Memory B cell (primary cell): ENCODE measurements around the gene TMEM191B.
"Not testable (repeated sequence)": the region's sequence is repeated elsewhere in the genome, so short reads cannot be mapped to it uniquely, and the experiment has no call there.

ENCODE experiments used
- ATAC-seq: fragments of 150-1000 bp; cut with Tn5 transposase; 2 replicates; pipeline ENCODE4 v1.10.0; 2021; ENCODE audit warnings: low read depth, mild to moderate bottlenecking, moderate library complexity
- DNase-seq, 2 donors: peaks; one replicate each; pipeline ENCODE4 v3.0.0; 2022; ENCODE audit warnings: low spot score in 2 of 2
- H3K27ac Mint-ChIP-seq: one replicate; pipeline ENCODE4 v1.8.0; 2022; ENCODE audit warnings: mild to moderate bottlenecking, moderate library complexity, mixed read lengths
- H3K27me3 Mint-ChIP-seq: one replicate; pipeline ENCODE4 v1.8.0; 2022; ENCODE audit warnings: mixed read lengths
- H3K36me3 Mint-ChIP-seq: one replicate; pipeline ENCODE4 v1.8.0; 2022; ENCODE audit warnings: mild to moderate bottlenecking, mixed read lengths
- H3K4me1 Mint-ChIP-seq: one replicate; pipeline ENCODE4 v1.8.0; 2022; ENCODE audit warnings: mixed read lengths
- H3K4me3 Mint-ChIP-seq: one replicate; pipeline ENCODE4 v1.8.0; 2022; ENCODE audit warnings: mild to moderate bottlenecking, moderate library complexity, mixed read lengths
- H3K9me3 Mint-ChIP-seq: one replicate; pipeline ENCODE4 v1.8.0; 2022; ENCODE audit warnings: mixed read lengths

The TMEM191B gene

GRCh38 chr22:18544615-18545014 lies 17.0 kb downstream of the TMEM191B start:
- not testable (repeated sequence) for H3K4me1 Mint-ChIP-seq, H3K9me3 Mint-ChIP-seq, H3K36me3 Mint-ChIP-seq, H3K4me3 Mint-ChIP-seq, H3K27me3 Mint-ChIP-seq, ATAC-seq, H3K27ac Mint-ChIP-seq, DNase-seq

DNA sequence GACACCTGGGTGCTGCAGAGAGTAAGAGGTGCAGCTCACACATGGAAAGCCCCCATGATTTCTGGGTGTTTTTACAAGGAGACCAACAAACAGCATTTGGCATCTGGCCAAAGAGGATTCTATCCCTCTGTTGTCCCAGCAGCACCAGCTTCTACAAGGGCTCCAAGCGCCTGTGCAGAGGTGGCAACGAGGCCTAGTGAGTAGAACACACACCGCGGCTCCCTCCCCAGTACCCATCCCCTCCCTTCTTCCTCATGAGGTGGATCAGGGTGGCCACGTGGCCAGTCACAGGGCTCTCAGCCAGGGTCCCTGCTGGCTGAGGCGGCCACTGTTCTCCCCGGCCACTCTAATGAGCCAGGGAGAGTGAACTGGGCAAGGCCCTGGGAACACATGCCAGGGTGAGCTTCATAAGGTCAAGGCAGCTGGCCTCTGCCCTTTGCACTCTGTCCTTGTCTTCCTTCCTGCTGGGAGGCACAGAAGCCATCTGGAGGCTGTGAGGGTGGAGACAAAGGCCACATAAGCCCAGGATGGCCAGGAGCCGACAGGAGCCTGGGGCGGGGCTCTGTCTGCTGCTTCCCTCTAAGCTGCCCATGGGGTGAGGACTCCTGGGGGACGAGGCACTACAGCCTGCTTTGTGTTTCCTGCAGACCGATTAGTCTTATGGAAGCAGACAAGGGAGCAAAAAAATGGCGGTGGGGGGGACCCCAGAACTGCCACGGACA lies 22.0 kb downstream of the TMEM191B start:
- not testable (repeated sequence) for H3K27ac Mint-ChIP-seq, H3K4me3 Mint-ChIP-seq, H3K4me1 Mint-ChIP-seq, H3K27me3 Mint-ChIP-seq, H3K36me3 Mint-ChIP-seq, DNase-seq, H3K9me3 Mint-ChIP-seq, ATAC-seq

GRCh38 chr22:18551046-18551445 lies 23.4 kb downstream of the TMEM191B start:
- H3K27me3 Mint-ChIP-seq, ATAC-seq: not testable (repeated sequence)

GRCh38 chr22:18552839-18553597 lies 25.4 kb downstream of the TMEM191B start:
- not testable (repeated sequence) for H3K36me3 Mint-ChIP-seq, ATAC-seq, H3K4me1 Mint-ChIP-seq, H3K27me3 Mint-ChIP-seq, H3K9me3 Mint-ChIP-seq, H3K27ac Mint-ChIP-seq, DNase-seq, H3K4me3 Mint-ChIP-seq

More at GRCh38 chr22:18551046-18551445, 23.4 kb downstream of the TMEM191B start:
- H3K36me3 Mint-ChIP-seq, H3K27ac Mint-ChIP-seq, DNase-seq, H3K4me3 Mint-ChIP-seq, H3K4me1 Mint-ChIP-seq, H3K9me3 Mint-ChIP-seq: not testable (repeated sequence)

- ATAC-seq, DNase-seq, H3K4me1 Mint-ChIP-seq, H3K27ac Mint-ChIP-seq, H3K36me3 Mint-ChIP-seq, H3K27me3 Mint-ChIP-seq, H3K9me3 Mint-ChIP-seq, H3K4me3 Mint-ChIP-seq: not testable (repeated sequence)
These were observed 27.0 kb downstream of the TMEM191B start for GRCh38 chr22:18554280-18555256.

- not testable (repeated sequence) for H3K4me1 Mint-ChIP-seq, H3K36me3 Mint-ChIP-seq, ATAC-seq, H3K4me3 Mint-ChIP-seq, H3K27ac Mint-ChIP-seq, H3K27me3 Mint-ChIP-seq, DNase-seq, H3K9me3 Mint-ChIP-seq
These were observed 30.9 kb downstream of the TMEM191B start for GRCh38 chr22:18558516-18558915.

- ATAC-seq, H3K9me3 Mint-ChIP-seq, H3K36me3 Mint-ChIP-seq, DNase-seq, H3K4me1 Mint-ChIP-seq, H3K4me3 Mint-ChIP-seq, H3K27me3 Mint-ChIP-seq, H3K27ac Mint-ChIP-seq: not testable (repeated sequence)
These were observed 31.3 kb downstream of the TMEM191B start for GRCh38 chr22:18558939-18559338.

- H3K36me3 Mint-ChIP-seq, H3K4me3 Mint-ChIP-seq, H3K9me3 Mint-ChIP-seq, H3K27me3 Mint-ChIP-seq, ATAC-seq, H3K27ac Mint-ChIP-seq, DNase-seq, H3K4me1 Mint-ChIP-seq: not testable (repeated sequence)
These were observed 32.7 kb downstream of the TMEM191B start for GRCh38 chr22:18560099-18560974.

DNA sequence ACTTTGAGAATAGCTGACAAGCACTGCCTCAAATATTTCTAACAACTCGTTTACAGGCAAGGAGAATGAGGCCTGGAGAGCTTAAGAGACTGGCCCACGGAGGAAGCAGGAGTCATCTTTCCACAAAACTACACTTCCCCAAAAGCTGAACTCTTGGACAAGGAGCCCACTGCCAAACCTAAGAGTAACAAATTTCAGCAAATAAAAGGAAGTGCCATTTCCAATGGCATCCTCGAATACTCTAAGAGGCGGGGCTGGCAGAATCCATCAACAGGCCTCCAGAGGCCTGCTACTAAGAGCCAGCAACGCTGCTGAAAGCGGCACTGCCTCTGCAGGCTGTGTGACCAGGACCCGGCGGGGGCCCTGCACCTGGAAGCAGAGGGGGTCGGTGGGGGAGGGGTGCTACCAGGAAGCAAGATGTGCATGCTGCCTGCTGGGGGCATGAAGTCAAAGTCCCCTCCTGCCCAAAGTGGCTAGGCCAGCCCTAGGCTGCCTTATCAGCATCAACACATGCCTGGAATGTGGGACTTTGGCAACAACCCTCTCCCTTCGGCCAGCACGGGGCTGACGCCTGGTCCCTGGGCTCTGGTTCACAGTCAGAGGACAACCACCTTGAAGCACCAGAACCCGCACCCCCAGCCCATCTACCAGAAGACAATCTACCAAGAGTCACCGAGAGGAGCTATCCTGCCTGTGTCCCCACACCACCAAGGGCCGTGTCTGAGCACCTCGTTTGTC lies 43.1 kb downstream of the TMEM191B start:
- not testable (repeated sequence) for H3K36me3 Mint-ChIP-seq, H3K9me3 Mint-ChIP-seq, H3K27ac Mint-ChIP-seq, ATAC-seq, DNase-seq, H3K4me3 Mint-ChIP-seq, H3K4me1 Mint-ChIP-seq, H3K27me3 Mint-ChIP-seq

GRCh38 chr22:18573483-18574164 lies 46.0 kb downstream of the TMEM191B start:
- not testable (repeated sequence) for H3K9me3 Mint-ChIP-seq, H3K36me3 Mint-ChIP-seq, DNase-seq, H3K4me3 Mint-ChIP-seq, H3K4me1 Mint-ChIP-seq, H3K27me3 Mint-ChIP-seq, ATAC-seq, H3K27ac Mint-ChIP-seq

GRCh38 chr22:18574555-18574954 lies 47.0 kb downstream of the TMEM191B start:
- not testable (repeated sequence) for H3K4me1 Mint-ChIP-seq, H3K36me3 Mint-ChIP-seq, DNase-seq, H3K27ac Mint-ChIP-seq, H3K4me3 Mint-ChIP-seq, H3K27me3 Mint-ChIP-seq, H3K9me3 Mint-ChIP-seq
- peak; percentile 75 for ATAC-seq

DNA sequence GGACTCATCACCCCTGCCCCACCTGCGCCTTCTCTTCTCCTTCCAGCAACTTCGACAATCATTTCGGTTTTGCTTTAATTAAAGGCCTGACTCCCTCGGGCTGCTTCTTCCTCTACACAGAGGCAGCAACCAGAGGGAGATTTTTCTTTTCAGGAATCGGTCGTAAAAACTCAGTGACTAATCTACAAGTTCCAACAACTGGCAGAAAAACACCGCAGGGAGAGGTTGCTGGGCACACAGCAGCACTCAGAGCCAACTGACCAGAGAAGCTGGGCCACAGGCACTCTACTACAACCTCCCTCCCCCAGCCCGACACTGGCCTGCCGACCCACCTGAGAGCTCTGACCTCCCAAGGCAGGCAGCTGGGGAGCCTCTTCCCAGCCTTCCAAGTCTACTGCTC lies 48.1 kb downstream of the TMEM191B start:
- H3K9me3 Mint-ChIP-seq, H3K27me3 Mint-ChIP-seq, ATAC-seq, DNase-seq, H3K36me3 Mint-ChIP-seq, H3K4me1 Mint-ChIP-seq, H3K27ac Mint-ChIP-seq, H3K4me3 Mint-ChIP-seq: not testable (repeated sequence)
